AG04449 (cell line): ENCODE data around the gene MORN3.

ENCODE experiments used
- CTCF ChIA-PET: fragments of 350-600 bp; formaldehyde crosslinking; extraction: SDS; loops from one replicate; lab custom pipeline; 2021; ENCODE audit warnings: antibody characterized with exemption; lab: Yijun Ruan, JAX
- POLR2A ChIA-PET: fragments of 400-600, 350-600 bp; formaldehyde crosslinking; extraction: SDS; loops from one replicate; lab custom pipeline; 2020; ENCODE audit warnings: antibody characterized with exemption, inconsistent platforms; lab: Yijun Ruan, JAX
- DNase-seq: peaks from one replicate; pipeline ENCODE4 v3.0.0-alpha.2; 2010; ENCODE audit warnings: low read depth, low spot score
- H3K4me3 ChIP-seq: 2 replicates; pipeline ENCODE4 v1.5.1; 2011; ENCODE audit warnings: low read depth, mild to moderate bottlenecking, control low read depth, low read length
- TF ChIP-seq, protein P1 (sequence below): IDR thresholded peaks from one replicate; pipeline ENCODE4 v1.5.1; 2011; ENCODE audit warnings: mild to moderate bottlenecking, moderate library complexity, low read length, control low read depth, inconsistent platforms; ENCODE audit not compliant: insufficient read depth; ENCODE audit errors: missing control alignments

Gene MORN3

DNA sequence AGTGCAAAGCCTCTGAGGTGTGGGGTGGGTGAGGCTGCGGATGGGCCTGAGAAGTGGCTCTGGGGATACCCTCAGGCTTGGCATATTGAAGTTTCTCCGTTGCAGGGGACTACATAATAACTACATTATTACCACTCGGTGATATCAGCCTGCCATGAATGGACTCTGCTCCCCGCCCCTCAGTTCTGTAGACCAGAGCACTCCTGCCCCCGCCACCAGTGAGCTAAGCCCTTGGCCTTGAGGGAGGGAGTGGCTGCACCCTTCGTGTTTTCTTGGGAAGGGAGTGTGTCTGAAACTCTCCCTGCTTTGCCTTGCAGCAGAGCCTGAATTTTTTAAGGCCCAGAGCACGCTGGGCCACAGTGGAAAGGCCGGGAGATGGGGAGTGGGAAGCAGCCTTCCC, 41.4 kb downstream of the MORN3 start:
- peak overlapping the region; percentile 69 for H3K4me3 ChIP-seq
- DNase-seq: no peak
- TF ChIP-seq, protein P1, sequence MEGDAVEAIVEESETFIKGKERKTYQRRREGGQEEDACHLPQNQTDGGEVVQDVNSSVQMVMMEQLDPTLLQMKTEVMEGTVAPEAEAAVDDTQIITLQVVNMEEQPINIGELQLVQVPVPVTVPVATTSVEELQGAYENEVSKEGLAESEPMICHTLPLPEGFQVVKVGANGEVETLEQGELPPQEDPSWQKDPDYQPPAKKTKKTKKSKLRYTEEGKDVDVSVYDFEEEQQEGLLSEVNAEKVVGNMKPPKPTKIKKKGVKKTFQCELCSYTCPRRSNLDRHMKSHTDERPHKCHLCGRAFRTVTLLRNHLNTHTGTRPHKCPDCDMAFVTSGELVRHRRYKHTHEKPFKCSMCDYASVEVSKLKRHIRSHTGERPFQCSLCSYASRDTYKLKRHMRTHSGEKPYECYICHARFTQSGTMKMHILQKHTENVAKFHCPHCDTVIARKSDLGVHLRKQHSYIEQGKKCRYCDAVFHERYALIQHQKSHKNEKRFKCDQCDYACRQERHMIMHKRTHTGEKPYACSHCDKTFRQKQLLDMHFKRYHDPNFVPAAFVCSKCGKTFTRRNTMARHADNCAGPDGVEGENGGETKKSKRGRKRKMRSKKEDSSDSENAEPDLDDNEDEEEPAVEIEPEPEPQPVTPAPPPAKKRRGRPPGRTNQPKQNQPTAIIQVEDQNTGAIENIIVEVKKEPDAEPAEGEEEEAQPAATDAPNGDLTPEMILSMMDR: no peak
- POLR2A ChIA-PET: no interaction called here
- CTCF ChIA-PET: interaction anchor here (1.1 to 16.7 kb wide), 8 partner anchors 10 to 89 kb away, joined by 3 to 225 read pairs (median 11); partner anchors contain the start of gene MORN3

DNA sequence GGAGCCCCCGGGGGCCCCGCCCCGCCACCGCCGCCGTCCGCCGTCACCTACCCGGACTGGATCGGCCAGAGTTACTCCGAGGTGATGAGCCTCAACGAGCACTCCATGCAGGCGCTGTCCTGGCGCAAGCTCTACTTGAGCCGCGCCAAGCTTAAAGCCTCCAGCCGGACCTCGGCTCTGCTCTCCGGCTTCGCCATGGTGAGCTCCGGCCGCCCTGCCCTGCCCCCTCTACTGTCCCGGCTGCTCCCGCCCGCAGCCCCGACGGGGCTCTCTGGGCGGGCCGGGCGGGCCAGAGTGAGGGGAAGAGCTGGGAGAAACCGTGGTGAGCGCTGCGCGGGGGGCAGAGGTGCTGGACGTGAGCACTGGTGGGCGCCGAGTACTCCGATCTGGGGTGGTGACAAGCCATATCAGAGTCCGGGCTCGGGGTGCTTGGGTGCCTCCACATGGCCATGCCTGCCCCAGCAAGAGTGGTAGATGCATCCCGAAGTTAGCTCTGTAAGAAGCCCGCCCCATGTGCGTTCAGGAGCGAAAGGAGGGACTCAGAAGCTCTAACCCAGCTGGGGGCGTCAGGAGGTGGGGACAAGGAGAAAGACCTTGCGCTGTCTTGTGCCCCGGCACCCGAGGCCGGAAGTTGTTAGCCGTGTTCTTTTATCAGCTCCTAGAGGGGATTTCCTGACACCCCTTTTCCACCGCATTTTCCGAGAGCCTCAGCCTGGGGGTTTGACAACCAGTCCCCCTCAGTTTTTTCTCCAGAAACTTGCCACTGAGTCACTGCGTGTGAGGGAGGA, 42.4 kb downstream of the MORN3 start:
- TF ChIP-seq, protein P1: peak; percentile 39
- ChIA-PET CTCF (interaction anchor here (0.6 to 16.7 kb wide), 21 partner anchors 10 to 126 kb away, joined by 3 to 225 read pairs (median 5); partner anchors contain the start of genes KDM2B and MORN3), POLR2A (interaction anchor here (0.8 to 2.4 kb wide), 5 partner anchors 9 to 212 kb away, joined by 3 to 11 read pairs (median 3); no protein-coding TSS in a partner anchor)
- no peak for DNase-seq
- peak overlapping the region; percentile 69 for H3K4me3 ChIP-seq

DNA sequence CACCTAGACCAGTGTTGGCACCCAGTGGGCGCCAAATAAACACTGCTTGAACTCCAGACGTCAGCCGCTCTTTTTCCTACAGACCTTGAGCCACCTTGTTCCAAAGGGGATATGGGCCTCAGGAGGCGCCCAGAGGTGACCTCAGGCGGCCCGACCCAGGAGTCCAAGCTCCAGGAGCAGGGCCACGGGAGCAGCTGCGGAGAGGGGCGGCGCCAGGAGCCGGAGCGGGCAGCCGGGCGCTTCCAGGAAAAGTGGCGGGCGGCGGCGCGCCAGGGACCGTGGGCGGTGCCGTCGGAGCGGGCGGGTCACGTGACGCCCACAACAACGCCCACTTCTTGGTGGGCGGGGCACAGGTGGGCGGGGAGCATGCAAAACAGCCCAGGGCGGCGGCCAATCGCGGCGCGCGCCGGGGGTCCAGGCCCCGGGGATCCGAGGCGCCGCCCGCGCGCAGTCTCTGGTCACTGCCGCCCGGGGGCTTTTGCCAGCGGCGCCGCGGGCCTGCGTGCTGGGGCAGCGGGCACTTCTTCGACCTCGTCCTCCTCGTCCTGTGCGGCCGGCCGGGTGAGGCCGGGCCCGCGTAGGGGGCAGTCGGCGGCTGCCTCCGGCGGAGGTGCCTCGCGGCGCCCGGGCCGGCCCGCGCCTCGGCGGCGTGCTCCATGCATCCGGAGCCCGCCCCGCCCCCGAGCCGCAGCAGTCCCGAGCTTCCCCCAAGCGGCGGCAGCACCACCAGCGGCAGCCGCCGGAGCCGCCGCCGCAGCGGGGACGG, 43.2 kb downstream of the MORN3 start, which contains the start of gene ORAI1:
Gene ORAI1 (plus strand): TSS at position 444 of the 766 bp plus-strand sequence.
- POLR2A ChIA-PET: interaction anchor here (0.8 to 2.4 kb wide), 4 partner anchors 31 to 213 kb away, joined by 3 to 11 read pairs (median 3); no protein-coding TSS in a partner anchor
- peak within 1 kb of the TSS; percentile 69 for H3K4me3 ChIP-seq
- TF ChIP-seq, protein P1: peak; percentile 27
- CTCF ChIA-PET: interaction anchor here (0.6 to 16.7 kb wide), 19 partner anchors 9 to 125 kb away, joined by 3 to 225 read pairs (median 7); partner anchors contain the start of genes KDM2B and MORN3
- DNase-seq: peak; percentile 16

DNA sequence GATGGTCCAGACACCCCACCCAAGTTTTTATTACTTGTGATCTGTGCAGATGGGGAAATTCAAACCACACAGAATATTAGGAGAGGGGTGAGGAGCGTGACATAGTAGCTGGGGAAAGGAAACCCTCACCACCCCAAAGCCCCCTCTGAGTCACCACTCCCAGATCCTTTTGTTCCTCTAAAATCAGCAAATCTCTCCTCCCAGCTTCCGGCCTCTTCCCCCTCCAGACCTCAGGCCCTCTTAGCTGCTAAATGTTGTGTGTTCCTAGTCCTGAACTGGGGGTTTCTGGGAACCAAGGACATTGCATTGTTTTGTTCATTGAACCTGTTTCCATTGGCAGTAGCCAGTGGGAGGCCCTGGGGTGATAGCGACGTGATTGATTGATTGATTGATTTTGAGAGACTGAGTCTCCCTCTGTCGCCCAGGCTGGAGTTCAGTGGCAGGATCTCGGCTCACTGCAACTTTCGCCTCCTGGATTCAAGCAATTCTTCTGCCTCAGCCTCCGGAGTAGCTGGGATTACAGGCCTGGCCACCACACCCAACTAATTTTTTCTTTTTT, 49.0 kb downstream of the MORN3 start:
- H3K4me3 ChIP-seq: no peak overlapping the region
- TF ChIP-seq, protein P1: no peak
- POLR2A ChIA-PET: interaction anchor here (1.0 kb wide), 1 partner anchor 10 kb away, joined by 3 read pairs; no protein-coding TSS in a partner anchor
- CTCF ChIA-PET: interaction anchor here (0.6 to 16.7 kb wide), 4 partner anchors 10 to 68 kb away, joined by 3 to 225 read pairs (median 4); partner anchors contain the start of gene MORN3
- no peak for DNase-seq

DNA sequence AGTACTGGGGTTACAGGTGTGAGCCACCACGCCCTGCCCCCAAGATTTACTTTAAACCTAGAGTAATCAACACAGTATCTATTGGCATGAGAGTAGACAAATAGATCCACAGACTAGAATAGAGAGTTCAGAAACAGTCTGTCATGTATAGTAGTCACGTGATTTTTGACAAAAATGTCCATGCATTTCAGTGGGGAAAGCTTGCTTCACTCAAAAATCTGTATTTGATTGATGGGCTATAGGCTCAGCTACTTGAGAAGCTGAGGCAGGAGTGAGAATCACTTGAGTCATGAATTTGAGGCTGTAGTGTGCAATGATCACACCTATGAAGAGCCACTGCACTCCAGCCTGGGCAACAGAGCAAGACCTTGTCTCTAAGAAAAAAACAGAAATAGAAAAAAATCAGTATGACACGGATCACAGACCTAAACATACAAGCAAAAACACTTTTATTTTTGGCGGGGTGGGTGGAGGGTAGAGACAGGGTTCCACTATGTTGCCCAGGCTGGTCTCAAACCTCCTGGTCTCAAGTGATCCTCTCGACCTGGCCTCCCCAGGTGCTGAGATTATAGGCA, 50.7 kb downstream of the MORN3 start:
- ChIA-PET POLR2A (no interaction called here), CTCF (interaction anchor here (1.3 to 16.7 kb wide), 2 partner anchors 11 to 66 kb away, joined by 4 to 225 read pairs; no protein-coding TSS in a partner anchor)
- TF ChIP-seq, protein P1: no peak
- H3K4me3 ChIP-seq: no peak overlapping the region
- DNase-seq: no peak
